ENCODE results near the gene CCNK.

CCNK gene

DNA sequence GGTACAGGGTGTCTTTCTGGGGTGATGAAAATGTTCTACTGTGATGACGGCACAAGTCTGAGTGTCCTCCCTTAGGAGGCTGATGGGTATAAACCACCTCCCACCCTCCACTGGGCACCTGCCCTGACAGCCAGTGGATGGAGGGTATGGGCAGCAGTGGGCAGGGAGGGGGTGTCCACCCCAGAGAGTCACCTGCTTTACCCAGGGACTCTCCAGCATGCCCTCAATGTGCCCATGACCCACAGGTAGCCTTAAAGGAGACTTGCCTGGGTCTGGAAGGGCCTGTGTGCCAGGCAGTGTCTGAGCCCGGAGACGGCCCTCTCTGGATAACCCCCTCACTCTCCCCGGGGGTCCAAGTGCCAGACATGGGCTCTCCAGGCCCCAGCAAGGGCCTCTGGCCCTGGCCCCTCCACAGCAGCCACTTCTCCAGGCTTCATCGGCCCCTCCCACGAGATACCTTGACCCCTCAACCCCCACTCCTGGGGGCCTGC lies 38.8 kb downstream of the CCNK start:
- DNase-seq (ENCODE audit: low read depth, low spot score), result no peak

DNA sequence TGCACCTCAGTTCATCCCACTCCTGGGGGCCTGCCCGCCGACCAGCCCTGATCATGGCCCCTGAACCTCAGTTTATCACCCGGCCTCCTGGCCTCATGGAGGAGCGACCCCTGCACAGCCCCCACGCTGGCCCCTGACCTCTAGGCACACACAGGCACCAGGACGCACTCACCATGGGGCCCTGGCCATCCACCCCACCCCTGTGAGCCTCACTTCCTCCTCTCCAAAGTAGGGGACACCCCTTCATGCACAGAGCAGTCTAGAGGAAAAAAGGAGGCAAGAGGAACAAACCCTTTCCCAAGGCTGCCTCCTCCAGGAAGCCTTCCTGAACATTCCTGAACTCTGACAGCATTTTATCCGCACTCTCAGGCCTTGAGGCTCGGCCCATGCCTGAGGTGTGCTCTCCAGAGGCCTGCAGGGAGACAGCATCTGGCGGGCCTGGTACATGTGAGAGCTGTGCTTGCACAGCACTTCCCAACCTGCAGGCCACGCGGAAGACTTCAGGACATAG lies 39.4 kb downstream of the CCNK start:
- DNase-seq (ENCODE audit: low read depth, low spot score), result peak; percentile 67

DNA sequence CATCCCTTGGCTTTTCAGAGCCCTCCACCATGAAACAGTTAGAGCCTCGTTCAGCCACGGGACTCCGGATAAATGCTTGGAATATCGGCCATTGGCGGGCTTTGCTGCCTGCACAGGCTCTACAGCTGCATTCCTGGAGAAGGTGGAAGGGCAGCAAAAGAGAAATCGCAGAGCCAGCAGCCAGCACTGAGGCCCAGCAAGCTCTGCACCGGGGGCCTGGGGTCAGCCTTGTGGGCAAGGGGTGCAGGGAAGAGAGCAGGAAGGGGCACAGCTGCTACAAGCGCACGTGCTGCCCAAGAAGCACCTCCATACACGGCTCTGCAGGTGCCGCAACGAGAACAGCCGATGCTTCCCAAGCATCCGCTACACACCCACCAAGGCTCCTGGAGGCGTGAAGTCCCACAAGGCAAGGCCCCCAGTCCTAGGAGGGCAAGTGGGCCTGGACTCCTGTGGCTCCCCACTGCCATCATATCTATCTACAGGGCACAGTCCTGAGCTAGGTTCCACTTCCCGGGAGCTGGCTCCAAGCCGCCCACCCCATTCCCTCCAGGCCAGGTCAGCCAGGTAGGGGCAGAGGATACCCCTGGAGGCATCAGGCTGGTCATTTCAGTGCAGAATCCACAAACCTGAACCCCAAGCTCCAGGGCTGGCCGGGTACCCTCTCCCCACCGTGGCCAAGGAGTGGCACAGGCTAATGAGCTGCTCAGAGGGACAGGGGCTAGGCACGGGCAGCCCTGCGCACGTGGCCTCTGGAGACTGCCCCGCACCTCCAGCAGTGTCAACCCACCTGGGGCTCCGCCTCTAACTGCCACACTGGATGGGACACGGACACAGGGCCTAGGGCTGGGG lies 40.2 kb downstream of the CCNK start:
- no peak for DNase-seq (ENCODE audit: low read depth, low spot score)

DNA sequence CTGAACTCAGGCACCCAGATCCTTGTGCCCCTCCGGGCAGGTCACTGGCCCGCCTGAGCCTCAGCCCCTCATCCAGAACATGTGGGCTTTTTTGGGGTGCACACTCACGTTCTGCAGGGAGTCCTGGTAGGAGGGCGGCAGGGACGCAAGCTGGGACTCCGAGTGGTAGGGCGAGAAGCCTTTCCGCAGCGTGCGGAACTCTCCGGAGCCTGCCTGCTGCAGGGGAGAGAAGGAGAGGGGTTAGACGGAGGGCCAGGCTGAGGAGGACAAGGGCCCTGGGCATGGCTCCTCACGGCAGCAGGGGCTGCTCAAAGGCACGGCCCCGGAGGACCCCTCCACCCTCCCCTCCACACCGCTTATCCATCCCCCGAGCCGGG lies 40.8 kb downstream of the CCNK start:
- no peak for DNase-seq (ENCODE audit: low read depth, low spot score)

DNA sequence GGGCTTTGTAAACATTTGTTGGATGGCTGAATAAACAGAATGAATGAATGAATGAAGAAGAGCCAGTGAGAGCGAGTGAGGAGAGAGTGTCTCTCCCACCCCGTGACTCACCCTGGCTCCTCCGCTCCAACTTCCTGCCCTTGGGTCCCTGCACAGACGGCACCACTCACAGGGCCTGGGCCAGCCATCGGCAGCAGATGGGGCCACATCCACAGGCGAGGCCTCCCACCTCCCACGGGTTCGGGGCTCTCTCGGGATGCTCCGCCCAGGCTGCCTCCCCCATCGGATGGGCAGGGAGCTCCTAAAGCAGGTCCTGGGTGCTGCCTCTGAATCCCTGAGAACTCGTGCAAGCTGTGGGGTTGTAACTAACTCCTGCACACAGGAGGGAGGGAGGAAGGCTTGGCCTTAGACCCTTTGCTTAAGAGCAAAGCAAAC lies 41.3 kb downstream of the CCNK start:
- DNase-seq (ENCODE audit: low read depth, low spot score), result peak; percentile 59

DNA sequence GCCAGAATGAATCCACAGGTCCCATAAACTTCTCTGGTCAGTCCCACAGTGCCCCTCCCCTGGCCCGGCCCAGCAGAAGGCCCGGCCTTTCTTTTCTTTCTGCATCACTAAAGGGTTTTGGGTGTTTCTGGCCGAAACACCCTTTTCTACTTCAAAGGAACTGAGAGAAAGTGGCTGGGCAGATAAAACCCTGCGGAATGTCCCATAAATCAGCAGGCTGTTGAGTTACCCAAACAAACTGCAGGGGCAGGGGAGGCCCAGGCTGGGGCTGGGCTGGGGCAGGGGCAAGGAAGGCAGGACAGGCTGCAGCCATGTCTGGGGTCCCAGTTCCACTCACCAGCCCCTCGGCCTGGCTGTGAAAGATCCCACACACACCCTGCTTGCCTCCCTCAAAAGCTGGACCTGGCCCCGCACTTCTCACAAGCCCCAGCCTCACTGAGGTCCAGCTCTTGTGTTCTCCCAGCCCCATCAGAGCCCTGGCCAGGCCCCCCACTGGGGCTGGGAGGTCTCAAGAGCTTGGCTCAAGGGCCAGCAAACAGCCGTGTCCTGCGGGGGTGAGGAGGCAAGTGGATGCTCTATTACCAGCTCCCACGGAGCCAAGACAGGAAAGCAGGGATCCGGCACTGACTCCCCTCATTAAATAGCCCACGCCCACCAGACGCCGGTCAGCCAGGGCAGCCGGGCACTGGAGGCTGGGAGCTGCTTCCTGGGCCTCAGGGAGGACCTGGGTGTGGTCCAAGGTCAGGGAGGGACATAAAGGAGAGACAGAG lies 41.9 kb downstream of the CCNK start:
- peak; percentile 81 for DNase-seq (ENCODE audit: low read depth, low spot score)

DNA sequence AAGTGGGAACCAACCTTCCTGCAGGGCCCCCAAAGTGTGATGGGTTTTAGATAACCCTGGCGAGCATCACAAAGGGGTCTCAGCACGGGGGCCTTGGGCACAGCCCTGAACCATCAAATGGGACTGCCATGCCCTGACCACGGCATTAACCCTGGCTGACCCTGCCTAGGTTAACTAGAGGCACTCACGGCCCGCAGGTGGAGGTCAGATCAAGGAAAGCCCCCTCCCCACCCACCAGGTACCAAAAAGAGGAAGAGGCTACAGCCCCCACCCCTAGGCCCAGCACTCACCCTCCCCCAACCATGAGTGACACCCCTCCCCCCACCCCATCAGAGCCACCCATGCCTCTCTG lies 42.5 kb downstream of the CCNK start:
- no peak for DNase-seq (ENCODE audit: low read depth, low spot score)

DNA sequence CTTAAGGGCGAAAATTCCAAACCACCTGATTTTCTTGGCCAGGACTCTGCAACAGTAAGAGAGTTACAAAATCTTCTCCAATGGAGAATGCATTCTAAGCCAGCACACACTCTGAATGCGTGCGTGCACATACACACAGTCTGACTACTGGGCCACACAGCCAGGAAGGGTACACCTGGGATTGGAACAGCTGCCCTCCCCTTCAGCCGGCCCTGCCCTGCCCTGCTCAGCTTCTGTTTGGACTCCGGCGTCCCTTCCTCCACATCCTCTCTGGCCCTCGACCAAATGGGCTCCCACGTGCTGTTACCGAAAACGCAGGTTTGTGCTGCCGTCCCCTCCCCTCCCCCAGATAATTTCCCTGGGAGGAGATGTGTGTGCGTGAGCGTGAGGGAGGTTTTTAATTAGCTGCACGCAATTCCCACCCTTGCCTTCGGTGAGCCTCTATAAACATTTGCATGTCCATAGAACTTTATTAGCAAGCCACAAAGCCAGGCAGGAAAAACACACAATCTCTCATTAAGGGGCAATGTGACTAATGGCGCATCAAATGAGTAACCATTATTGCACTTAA lies 43.0 kb downstream of the CCNK start:
- DNase-seq (ENCODE audit: low read depth, low spot score), result no peak

DNA sequence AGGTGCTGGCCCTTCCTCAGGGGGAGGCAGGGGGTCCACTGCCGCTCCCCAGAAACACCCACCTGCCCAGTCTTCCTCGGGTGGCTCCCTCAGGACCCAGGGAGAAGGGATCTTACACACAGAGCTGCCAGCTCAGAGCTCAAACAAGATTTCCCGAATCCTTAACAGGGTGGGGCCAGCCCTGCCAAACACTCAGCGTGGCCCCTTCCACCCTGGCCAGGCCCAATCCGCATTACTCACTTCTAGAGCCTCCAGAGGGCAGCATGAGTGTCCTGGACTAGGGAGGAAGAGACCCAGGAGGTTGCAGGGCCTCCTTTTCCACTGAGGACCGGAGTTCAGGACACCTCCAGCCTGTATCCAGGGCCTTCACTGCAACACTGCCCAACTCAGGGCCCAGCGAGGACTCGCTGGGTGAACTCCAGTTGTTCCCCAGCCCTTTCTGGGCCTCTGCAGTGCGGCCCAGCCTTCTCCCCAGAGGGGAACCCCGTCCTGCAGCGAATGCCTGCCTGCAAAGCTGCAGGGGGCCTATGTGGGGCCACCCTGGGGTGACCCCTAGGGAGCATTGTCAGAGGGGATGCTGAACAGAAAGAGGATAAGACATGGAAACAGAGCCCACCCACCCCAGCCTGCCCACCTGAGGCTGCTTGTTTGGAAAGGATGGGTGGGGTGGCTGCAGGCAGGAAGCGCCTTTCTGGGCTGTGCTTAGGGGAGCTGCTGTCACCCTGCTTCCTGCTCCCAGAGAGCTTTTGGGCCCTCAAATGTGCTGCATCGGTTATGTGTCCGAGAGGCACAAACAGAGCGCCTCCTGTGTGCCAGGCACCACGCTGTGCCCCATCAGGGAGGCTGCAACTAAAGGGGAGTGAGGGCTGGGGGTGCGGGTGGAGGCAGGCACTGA lies 43.8 kb downstream of the CCNK start:
- DNase-seq (ENCODE audit: low read depth, low spot score), result peak; percentile 55

DNA sequence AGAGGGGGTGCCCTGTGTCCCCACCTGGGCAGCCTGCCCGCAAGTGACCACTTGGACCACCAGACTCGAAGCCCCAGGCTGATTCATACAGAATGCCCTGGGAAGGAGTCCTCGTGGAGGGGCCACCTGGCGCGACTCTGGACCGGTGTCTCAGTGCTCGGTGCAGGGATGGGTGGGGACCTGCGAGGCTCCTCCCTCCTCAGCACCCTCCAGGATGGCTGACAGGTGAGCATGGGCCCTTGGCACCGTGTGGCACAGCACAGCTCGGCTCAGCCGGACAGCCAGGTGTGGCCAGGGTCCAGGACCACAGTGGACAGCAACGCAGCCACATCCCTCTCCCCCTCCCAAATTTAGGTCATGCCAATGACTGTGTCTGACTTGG lies 44.5 kb downstream of the CCNK start:
- DNase-seq (ENCODE audit: low read depth, low spot score), result no peak

DNA sequence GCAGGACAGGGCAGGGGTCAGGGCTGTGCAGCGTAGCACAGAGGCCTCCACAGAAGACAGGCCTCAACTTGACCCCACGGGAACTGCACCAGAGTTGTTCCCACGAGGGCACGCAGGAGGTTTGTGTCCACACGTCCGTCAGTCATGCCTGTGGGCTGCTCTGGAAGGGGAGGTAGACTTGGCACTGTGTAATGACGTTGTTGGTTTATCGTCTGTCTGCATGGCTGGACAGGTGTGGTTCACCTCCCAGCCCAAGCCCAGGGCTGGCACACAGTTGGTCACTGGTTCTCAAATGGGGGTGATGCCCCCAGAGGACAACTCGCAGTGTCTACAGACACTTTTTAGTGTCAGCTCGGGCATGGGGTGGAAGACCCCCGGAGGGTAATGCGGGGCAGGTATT lies 45.8 kb downstream of the CCNK start:
- DNase-seq (ENCODE audit: low read depth, low spot score), result no peak

DNA sequence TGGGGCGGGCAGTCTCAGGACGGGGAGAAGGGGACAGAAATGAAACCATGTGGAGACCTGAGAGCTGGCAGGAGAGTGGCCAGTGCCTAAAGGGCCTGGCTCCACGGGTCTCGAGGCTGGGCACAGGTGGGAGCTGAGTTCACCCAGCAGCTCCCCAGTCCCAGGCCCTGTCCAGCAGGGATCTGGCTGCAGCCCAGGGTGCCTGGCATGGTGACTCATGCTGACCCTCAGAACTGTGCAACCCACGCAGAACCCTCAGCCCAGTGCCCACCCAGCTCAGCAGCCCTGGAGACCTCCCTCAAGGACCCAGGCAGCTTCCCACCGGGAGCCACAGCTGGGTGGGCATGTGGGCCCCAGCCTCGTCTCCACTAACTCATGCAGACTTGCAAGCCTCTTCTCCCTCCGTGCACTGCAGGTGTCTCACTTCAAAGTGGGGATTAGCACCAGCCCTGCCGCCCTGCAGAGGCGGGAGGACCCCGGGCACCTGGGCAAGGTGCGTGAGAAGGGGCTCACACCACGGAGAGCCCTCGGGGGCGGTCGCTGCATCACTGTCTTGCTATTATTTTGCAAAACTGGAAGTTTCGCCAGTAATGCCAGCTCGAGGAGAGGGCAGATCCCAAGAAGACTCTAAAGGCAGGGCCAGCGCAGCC lies 46.3 kb downstream of the CCNK start:
- DNase-seq (ENCODE audit: low read depth, low spot score), result no peak

DNA sequence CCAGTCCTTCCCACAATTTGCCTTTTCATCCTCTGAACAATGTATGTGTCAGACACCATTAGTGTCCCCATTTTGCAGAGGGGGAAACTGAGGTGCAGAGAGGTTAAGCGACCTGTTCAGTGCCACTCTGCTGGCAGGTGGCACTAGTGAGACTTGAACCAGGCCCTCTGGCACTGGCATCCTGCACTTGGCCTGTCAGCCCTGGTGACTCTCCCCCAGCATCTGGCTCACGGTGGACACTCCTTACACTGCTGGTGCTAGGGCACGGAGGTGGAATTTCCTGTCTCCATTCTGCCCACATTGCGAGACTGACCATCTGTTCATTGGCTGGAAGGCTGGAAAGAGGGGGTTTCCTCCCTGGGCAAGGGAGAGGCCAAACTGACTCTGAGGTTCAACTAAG lies 48.7 kb downstream of the CCNK start:
- no peak for DNase-seq (ENCODE audit: low read depth, low spot score)

DNA sequence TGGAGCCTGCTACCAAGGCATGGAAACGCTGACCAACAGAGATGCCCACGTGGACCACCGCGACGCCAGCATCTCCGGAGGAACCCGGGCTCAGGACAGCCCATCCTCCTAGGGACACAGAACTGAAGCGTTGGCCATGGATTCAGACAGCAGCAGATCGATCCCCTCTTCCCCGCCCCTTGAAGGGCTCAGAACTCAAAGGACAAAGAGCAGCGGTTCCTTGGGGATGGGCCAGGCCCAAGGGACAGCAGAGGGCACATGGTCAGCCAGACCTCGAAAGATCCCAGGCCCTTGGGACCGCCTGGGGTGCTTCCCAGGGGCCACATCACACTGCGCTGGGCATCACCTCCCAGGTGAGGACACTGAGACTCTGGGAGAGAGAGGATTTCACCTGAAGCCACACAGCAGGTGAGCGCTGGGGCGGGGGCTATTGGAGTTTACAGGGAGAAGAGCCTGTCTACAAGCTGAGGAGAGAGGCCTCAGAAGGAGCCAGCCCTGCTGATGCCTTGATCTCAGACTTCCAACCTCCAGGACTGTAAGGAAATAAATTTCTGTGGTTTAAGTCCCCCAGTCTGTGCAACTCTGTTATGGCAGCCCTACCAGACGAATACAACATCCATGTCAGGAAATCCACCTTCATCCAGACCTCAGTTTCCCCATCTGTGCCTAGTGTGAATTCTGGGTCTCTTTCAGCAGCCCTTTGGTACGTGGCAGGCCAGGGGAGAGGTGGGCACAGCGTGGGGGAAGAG lies 49.4 kb downstream of the CCNK start:
- no peak for DNase-seq (ENCODE audit: low read depth, low spot score)

DNA sequence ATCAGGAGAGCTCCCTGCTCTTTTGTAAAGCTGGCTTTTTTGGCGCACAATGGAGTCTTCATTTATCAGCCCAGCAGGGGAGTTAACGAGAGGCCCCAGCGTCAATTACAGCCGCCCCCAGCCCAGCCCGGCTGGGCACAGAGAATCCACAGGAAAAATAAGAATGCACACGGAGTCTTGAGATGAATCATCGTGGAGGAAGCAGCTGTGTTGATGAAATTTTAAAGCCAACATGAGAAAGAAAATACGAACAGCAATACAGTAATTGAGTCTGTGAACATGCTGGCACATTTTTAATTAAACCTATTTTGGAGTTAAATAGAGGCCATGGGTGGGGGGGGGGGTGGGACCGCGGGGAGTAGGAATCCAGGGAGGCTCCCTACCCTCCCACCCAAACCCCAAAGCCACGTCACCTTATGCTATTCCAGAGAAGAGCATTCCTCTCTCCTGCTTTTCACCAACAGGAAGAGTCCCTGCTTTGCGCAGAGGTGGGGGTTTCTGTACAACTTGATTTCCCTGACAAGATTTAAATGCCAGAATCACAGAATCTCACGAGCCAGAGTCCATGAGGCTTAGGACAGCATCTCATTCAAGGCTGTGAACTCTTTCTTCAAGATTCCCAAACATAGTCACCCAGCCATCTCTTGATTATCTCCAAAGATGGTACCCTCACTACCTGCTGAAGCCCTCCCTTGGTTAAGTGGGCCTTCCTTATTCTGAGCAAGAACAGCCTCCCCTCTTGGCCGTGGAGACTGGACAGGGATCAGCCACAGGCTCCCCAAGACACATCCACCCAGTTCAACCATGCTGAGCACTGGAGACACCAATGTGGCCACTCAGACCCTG lies 50.3 kb downstream of the CCNK start:
- DNase-seq (ENCODE audit: low read depth, low spot score), result peak; percentile 44

DNA sequence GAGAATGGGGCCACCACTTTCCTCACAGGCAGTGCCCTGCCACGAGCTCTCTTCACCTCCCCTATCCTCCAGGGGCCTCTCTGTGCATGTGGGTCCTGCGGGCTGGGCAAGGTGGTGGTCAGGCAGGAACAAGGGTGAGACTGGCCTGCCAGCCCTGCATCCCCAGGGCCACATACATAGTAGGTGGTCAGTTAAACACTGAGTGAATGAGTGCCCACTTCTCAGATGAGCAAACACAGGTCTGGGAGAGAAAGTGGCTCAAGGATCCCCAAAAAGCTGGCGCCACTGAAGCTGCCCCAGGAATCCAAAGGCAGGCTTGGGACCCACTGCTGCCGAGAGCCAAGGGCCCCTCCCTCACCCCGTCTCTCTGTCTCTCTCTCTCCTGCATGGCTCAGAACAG lies 51.1 kb downstream of the CCNK start:
- no peak for DNase-seq (ENCODE audit: low read depth, low spot score)

DNA sequence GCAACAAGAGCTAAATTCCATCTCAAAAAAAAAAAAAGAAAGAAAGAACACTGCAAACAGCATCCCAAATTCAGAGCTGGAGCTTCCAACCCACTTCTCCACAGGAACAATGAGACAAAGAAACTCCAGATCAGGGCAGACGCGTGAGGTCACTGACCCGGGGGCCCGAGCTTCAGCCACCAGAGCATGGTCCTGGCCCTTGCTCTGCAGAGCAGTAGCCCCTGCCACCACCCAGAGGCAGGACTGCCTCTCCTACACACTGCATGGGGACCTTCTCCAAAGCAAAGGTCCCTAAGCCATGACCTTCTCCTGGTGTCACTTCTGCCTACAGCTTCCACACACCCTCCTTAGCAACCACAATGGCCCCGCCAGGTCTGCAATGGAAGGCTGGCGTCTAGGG lies 53.1 kb downstream of the CCNK start:
- no peak for DNase-seq (ENCODE audit: low read depth, low spot score)

DNA sequence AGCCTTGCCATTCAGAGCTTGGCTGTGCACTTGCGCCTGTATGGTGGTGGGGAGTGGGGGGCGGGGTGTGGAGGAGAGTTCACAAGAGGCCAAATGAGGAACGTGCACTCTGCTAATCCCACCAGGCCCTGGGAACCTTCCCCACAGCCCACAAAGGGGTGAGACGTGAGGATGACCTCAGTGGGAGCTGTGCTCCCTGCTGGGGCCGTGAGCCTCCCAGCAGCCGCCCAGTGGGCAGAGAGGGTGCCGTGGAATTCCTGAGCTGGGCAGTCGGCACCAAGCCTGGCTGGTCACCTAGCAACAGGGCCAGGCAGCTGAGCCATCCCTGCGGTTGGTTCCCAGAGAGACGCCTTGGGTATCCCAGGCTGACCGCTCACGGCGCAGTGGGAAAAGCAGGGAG lies 53.7 kb downstream of the CCNK start:
- DNase-seq (ENCODE audit: low read depth, low spot score), result no peak

DNA sequence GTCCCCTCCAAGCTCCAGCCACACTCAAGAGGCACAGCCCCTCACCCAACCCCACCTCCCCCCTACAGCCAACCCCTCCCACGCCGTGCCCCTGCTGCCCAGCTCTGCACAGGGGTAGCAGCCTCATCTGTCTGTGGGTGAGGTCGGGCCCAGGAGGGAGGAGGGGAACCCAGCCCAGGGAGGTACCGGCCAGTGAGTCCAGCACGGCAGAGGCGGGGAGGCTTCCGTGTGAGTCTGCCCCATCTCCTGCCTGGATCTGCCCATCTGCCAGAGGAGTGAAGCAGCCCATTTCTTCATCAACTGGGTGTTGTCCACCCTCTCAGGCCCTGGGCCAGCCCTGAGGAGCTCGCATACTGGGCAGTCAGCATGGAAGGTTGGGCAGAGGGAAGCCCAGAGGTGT lies 54.2 kb downstream of the CCNK start:
- DNase-seq (ENCODE audit: low read depth, low spot score), result no peak
